Thoracic aorta endothelial cell (primary cell): ENCODE results near the gene CCDC71. TPM values are rescaled to one million over a fixed set of nuclear protein-coding genes. Genes with fewer than 3 reads are reported as not detected.

ENCODE experiments used
- total RNA-seq: library from RNA; depleted of rRNA; stranded (reverse); fragments of >200 nt; gene quantifications from 2 replicates; pipeline ENCODE4 v1.2.3, GENCODE V29; 2012

Gene CCDC71
- total RNA-seq = 18.4 and 22.1 TPM in 2 replicates

GRCh38 chr3:49165771-49166751 lies at the start of gene CCDC71:
Gene CCDC71 (minus strand): TSS chr3:49166331. CDS start chr3:49164208, 2,123 bp downstream.

GRCh38 chr3:49171119-49171774 lies 5.1 kb upstream of the CCDC71 start, which contains the start of gene KLHDC8B:
Gene KLHDC8B (plus strand): TSS chr3:49171598. CDS start chr3:49172770, 1,172 bp downstream.

DNA sequence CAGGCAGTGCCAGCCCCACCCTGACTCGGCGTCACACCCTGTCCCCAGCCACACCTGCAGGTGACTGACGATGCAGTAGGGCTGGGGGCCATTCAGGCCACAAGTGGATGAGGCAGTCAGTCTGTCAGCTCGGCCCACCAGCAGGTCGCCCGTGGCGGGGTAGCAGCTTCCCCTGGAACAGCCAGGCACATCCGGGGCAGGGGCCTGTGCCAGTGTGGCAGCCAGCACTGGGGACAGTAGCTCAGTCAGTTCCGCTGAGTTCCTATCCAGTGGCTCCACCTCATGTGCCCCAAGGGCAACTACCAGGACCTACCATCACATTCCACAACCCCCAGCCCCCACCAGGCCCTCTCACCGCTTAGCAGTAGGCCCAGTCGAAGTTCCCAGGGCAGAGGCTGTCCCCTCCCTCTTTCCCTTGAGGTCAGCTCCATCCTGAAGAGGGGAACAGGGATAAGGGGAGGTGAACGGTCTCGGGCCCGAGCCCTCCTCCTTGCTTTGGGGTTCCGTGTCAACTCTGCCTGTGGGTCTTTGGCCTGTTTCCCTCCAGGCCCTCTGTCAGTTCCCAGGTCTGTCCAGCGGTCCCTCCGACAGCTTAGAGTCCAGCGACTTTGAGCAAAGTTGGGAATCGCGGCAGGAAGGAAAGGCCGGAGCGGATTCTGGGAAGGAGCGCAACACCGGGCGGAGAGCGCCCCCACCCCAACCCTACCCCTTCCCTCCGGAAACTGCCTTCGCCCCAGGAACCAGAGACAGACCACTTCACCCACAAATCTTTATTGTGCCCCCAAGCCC lies 33.5 kb downstream of the CCDC71 start, which contains the start of gene LAMB2:
TSS of gene LAMB2 (minus strand) at position 614 of the 789 bp plus-strand sequence. CDS start at position 431, 183 bp downstream.

DNA sequence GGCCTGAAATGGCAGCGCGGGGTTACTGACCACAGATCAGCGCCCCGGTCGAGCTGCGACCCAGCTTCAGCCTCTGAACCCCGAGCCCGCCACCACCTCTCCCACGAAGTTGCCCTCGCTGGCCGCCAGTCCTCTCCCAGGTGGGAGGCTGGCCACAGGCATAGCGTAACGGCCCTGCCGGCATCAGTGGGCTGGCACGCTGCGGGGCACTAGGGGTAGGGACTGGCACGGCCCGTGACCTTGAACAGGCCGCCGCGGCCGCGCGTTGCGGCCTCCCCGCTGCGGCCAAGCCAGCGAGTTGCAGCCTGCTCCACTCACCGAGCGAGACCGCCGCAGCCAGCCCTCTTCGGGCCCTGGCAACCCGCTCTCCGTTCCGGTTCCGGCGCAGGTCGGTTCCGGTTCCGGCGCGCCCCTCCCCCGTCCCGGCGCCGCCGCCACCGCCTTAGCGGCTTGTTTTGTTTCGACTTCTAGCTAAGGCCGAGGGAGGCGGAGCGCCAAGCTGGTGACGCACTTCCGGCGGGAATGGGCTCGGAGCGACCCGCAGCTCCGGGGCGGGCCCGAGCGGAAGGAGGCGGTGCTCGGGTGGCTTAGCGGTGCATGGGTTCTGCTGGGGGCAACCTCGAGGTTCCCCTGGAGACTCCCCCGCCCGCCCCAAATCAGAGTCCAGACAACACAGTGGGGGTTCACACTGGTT lies 45.5 kb downstream of the CCDC71 start, which contains the start of gene USP19:
TSS of gene USP19 (minus strand) at position 386 of the 694 bp plus-strand sequence. CDS start 1,678 bp downstream, outside the sequence.

Other genes starting within 250 kb of the CCDC71 start
- 66.9 and 69.7 TPM in 2 replicates for gene ARIH2, start 247.5 kb downstream of the CCDC71 start, total RNA-seq
- gene P4HTM, start 176.1 kb downstream of the CCDC71 start, total RNA-seq = 14.3 and 16.8 TPM in 2 replicates
- 80.6 and 126 TPM in 2 replicates for gene WDR6, start 158.9 kb downstream of the CCDC71 start, total RNA-seq
- 31.0 and 35.0 TPM in 2 replicates for gene DALRD3, start 147.8 kb downstream of the CCDC71 start, total RNA-seq
- 31.5 and 32.8 TPM in 2 replicates for gene NDUFAF3, start 144.2 kb downstream of the CCDC71 start, total RNA-seq
- 270 and 275 TPM in 2 replicates for gene IMPDH2, start 136.9 kb downstream of the CCDC71 start, total RNA-seq
- 137 and 168 TPM in 2 replicates for gene QRICH1, start 72.3 kb downstream of the CCDC71 start, total RNA-seq
- gene QARS1, start 61.6 kb downstream of the CCDC71 start, total RNA-seq = 312 and 318 TPM in 2 replicates
- 26.2 and 35.1 TPM in 2 replicates for gene USP19, start 45.5 kb downstream of the CCDC71 start, total RNA-seq
- 189 and 254 TPM in 2 replicates for gene LAMB2, start 33.3 kb downstream of the CCDC71 start, total RNA-seq
- 9.7 and 14.0 TPM in 2 replicates for gene KLHDC8B, start 5.3 kb upstream of the CCDC71 start, total RNA-seq
- gene C3orf62, start 110.9 kb upstream of the CCDC71 start, total RNA-seq = 1.4 and 2.1 TPM in 2 replicates
- 36.5 and 44.4 TPM in 2 replicates for gene USP4, start 173.7 kb upstream of the CCDC71 start, total RNA-seq
- 363 and 403 TPM in 2 replicates for gene GPX1, start 192.0 kb upstream of the CCDC71 start, total RNA-seq
- 680 and 866 TPM in 2 replicates for gene RHOA, start 245.6 kb upstream of the CCDC71 start, total RNA-seq
- 18.6 and 21.7 TPM in 2 replicates for gene TCTA, start 246.1 kb upstream of the CCDC71 start, total RNA-seq